Astrocyte (in vitro differentiated cells and primary cell): ENCODE data around the gene PXT1. TPM values are rescaled to one million over a fixed set of nuclear protein-coding genes. Genes with fewer than 3 reads are reported as not detected.

Experiments
- DNase-seq: peaks from one replicate; pipeline ENCODE4 v3.0.0-alpha.2; 2010; ENCODE audit warnings: low read depth
- FAIRE-seq: peaks from 2 replicates; lab custom pipeline; 2011; peaks lifted over from hg19 to GRCh38; lab: Jason Lieb, UNC
- H2AFZ ChIP-seq: 2 replicates; pipeline ENCODE4 v1.6.0; 2012; ENCODE audit warnings: low read depth, low read length, inconsistent platforms
- H3K27ac ChIP-seq: 2 replicates; pipeline ENCODE4 v1.5.1; 2011; ENCODE audit warnings: low read depth, low read length, inconsistent platforms
- H3K27me3 ChIP-seq: 2 replicates; pipeline ENCODE4 v1.6.0; 2011; ENCODE audit warnings: low read length, inconsistent platforms; ENCODE audit not compliant: insufficient read depth
- H3K36me3 ChIP-seq: 2 replicates; pipeline ENCODE4 v1.5.1; 2011; ENCODE audit warnings: low read length, inconsistent platforms; ENCODE audit not compliant: insufficient read depth
- H3K4me1 ChIP-seq: 2 replicates; pipeline ENCODE4 v1.5.1; 2011; ENCODE audit warnings: low read length, inconsistent platforms; ENCODE audit not compliant: insufficient read depth
- H3K4me2 ChIP-seq: 2 replicates; pipeline ENCODE4 v1.6.0; 2012; ENCODE audit warnings: low read length, inconsistent platforms
- H3K4me3 ChIP-seq: 2 replicates; pipeline ENCODE4 v1.5.1; 2011; ENCODE audit warnings: low read depth, mild to moderate bottlenecking, low read length, inconsistent platforms; ENCODE audit not compliant: insufficient read depth
- H3K79me2 ChIP-seq: 2 replicates; pipeline ENCODE4 v1.6.0; 2012; ENCODE audit warnings: mild to moderate bottlenecking, low read length, inconsistent platforms; ENCODE audit not compliant: insufficient read depth
- H3K9ac ChIP-seq: 2 replicates; pipeline ENCODE4 v1.6.0; 2012; ENCODE audit warnings: mild to moderate bottlenecking, low read length, inconsistent platforms
- H3K9me3 ChIP-seq: 2 replicates; pipeline ENCODE4 v1.5.1; 2012; ENCODE audit warnings: low read depth, mild to moderate bottlenecking, low read length, inconsistent platforms; ENCODE audit not compliant: insufficient read depth
- H4K20me1 ChIP-seq: 2 replicates; pipeline ENCODE4 v1.6.0; 2012; ENCODE audit warnings: low read length, inconsistent platforms; ENCODE audit not compliant: insufficient read depth
- H3K27ac Mint-ChIP-seq: one replicate; pipeline ENCODE4 v1.8.0; 2021; ENCODE audit warnings: mild to moderate bottlenecking, mixed read lengths; ENCODE audit not compliant: unreplicated experiment
- H3K27me3 Mint-ChIP-seq: one replicate; pipeline ENCODE4 v1.8.0; 2021; ENCODE audit warnings: low read depth, mixed read lengths; ENCODE audit not compliant: unreplicated experiment
- H3K36me3 Mint-ChIP-seq: one replicate; pipeline ENCODE4 v1.8.0; 2021; ENCODE audit warnings: low read depth, mixed read lengths; ENCODE audit not compliant: unreplicated experiment
- H3K4me1 Mint-ChIP-seq: one replicate; pipeline ENCODE4 v1.8.0; 2021; ENCODE audit warnings: low read depth, mixed read lengths; ENCODE audit not compliant: unreplicated experiment
- H3K4me3 Mint-ChIP-seq: one replicate; pipeline ENCODE4 v1.8.0; 2021; ENCODE audit warnings: mild to moderate bottlenecking, moderate library complexity, mixed read lengths; ENCODE audit not compliant: unreplicated experiment
- H3K9me3 Mint-ChIP-seq: one replicate; pipeline ENCODE4 v1.8.0; 2021; ENCODE audit warnings: mild to moderate bottlenecking, mixed read lengths; ENCODE audit not compliant: unreplicated experiment
- CTCF ChIP-seq: IDR thresholded peaks from 2 replicates; pipeline ENCODE4 v1.5.1; 2011; ENCODE audit warnings: low read depth, mild to moderate bottlenecking, inconsistent platforms, low read length, moderate library complexity; ENCODE audit not compliant: insufficient read depth
- EZH2 ChIP-seq: IDR thresholded peaks from 2 replicates; pipeline ENCODE4 v1.6.1; 2012; ENCODE audit warnings: mild to moderate bottlenecking, low read length, inconsistent platforms; ENCODE audit not compliant: insufficient read depth
- total RNA-seq: library from RNA; stranded (reverse); gene quantifications from 2 replicates; pipeline ENCODE4 v1.2.1, GENCODE V29; 2021

PXT1 gene
- total RNA-seq, 1 donor from 2014 or later = 0.09 TPM

GRCh38 chr6:36426622-36427021 is 16.0 kb downstream of the PXT1 start:
- no peaks in the 10 kb centered on the region for H3K79me2 ChIP-seq
- no peak overlapping the region for H2AFZ ChIP-seq
- no peaks in the 10 kb centered on the region for H3K9me3 Mint-ChIP-seq
- no peak overlapping the region for H3K4me3 ChIP-seq
- H3K36me3 ChIP-seq = no peaks in the 10 kb centered on the region
- H3K36me3 Mint-ChIP-seq = no peaks in the 10 kb centered on the region
- H3K4me1 Mint-ChIP-seq = peaks cover 13% of the 10 kb centered on the region
- H3K27me3 Mint-ChIP-seq = no peaks in the 10 kb centered on the region
- no peaks in the 10 kb centered on the region for H4K20me1 ChIP-seq
- no peak overlapping the region for H3K27ac Mint-ChIP-seq
- no peaks in the 10 kb centered on the region for H3K9me3 ChIP-seq
- no peak overlapping the region for H3K27ac ChIP-seq
- peaks cover 17% of the 10 kb centered on the region for H3K4me1 ChIP-seq
- no peak overlapping the region for H3K4me2 ChIP-seq
- H3K9ac ChIP-seq = no peak overlapping the region
- DNase-seq (no peak), FAIRE-seq (no peak)
- no peak overlapping the region for H3K4me3 Mint-ChIP-seq
- no peaks in the 10 kb centered on the region for H3K27me3 ChIP-seq
- TF ChIP-seq EZH2 = no peak
- no peak for TF ChIP-seq CTCF

- Histone ChIP-seq H3K4me3 (peak overlapping the region; percentile 73), H3K27ac (peak overlapping the region; percentile 56), H3K9ac (peak overlapping the region; percentile 83), H2AFZ (peak overlapping the region; percentile 98), H3K9me3 (no peaks in the 10 kb centered on the region), H3K27me3 (no peaks in the 10 kb centered on the region), H3K79me2 (no peaks in the 10 kb centered on the region), H3K4me2 (peak overlapping the region; percentile 97), H3K4me1 (peaks cover 11% of the 10 kb centered on the region), H4K20me1 (no peaks in the 10 kb centered on the region), H3K36me3 (no peaks in the 10 kb centered on the region)
- DNase-seq (peak; percentile 94), FAIRE-seq (no peak)
- Mint-ChIP-seq H3K9me3 (no peaks in the 10 kb centered on the region), H3K4me1 (peaks cover 2% of the 10 kb centered on the region), H3K27ac (peak overlapping the region; percentile 86), H3K36me3 (no peaks in the 10 kb centered on the region), H3K4me3 (peak overlapping the region; percentile 85), H3K27me3 (no peaks in the 10 kb centered on the region)
- TF ChIP-seq EZH2 = no peak
- TF ChIP-seq CTCF = peak; percentile 45
Observed at GRCh38 chr6:36423101-36423824, 19.4 kb downstream of the PXT1 start.

- DNase-seq = no peak
- Mint-ChIP-seq H3K9me3 (no peaks in the 10 kb centered on the region), H3K4me1 (peaks cover 2% of the 10 kb centered on the region), H3K4me3 (peak overlapping the region; percentile 85), H3K27ac (peak overlapping the region; percentile 86), H3K27me3 (no peaks in the 10 kb centered on the region), H3K36me3 (no peaks in the 10 kb centered on the region)
- TF ChIP-seq EZH2 (no peak), CTCF (no peak)
- Histone ChIP-seq H4K20me1 (no peaks in the 10 kb centered on the region), H3K79me2 (no peaks in the 10 kb centered on the region), H3K4me3 (peak overlapping the region; percentile 73), H3K27me3 (no peaks in the 10 kb centered on the region), H3K9me3 (no peaks in the 10 kb centered on the region), H2AFZ (peak overlapping the region; percentile 98), H3K4me2 (peak overlapping the region; percentile 97), H3K27ac (peak overlapping the region; percentile 48), H3K4me1 (peaks cover 11% of the 10 kb centered on the region), H3K9ac (peak overlapping the region; percentile 83), H3K36me3 (no peaks in the 10 kb centered on the region)
- no peak for FAIRE-seq
Observed at GRCh38 chr6:36422714-36423100, 19.9 kb downstream of the PXT1 start.
